ENCODE results near the gene SLC9A5.

SLC9A5 gene

DNA sequence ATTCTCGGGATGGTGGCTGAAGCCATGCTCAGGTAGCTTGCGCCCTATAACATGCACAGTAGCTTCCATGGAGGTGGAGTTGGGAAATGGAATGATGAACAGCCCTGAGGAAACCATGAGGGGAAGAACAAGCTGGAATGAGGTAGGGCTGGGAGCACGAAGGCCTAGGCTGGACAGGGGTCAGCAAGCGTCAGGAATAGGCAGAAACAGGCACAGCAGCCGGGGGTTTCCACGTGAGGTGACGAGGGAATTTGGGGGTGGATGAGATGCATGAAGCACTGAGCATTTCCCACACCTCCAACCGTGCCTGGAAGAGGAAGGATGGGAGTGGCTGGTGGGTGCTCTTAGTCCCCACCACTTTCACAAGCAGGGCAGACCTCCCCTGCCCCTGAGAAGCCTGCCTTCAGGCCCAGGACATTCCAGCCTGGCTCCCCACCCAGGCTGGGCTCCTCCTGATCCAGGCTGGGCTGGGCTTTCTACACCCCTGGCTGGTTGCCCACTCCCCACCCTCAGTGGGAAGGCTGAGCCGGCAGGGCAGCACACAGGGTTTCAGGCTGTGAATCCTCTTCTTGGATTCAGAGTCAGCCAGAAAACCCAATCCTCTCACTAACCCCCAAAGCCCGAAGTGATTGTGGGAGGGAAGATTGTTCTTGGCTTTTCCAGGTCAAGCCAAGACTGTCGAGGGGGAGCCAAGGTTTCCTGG is 52.5 kb downstream of the SLC9A5 start:
- no peak overlapping the region for H3K27ac ChIP-seq (ENCODE audit: low read depth, low read length, severe bottlenecking)

DNA sequence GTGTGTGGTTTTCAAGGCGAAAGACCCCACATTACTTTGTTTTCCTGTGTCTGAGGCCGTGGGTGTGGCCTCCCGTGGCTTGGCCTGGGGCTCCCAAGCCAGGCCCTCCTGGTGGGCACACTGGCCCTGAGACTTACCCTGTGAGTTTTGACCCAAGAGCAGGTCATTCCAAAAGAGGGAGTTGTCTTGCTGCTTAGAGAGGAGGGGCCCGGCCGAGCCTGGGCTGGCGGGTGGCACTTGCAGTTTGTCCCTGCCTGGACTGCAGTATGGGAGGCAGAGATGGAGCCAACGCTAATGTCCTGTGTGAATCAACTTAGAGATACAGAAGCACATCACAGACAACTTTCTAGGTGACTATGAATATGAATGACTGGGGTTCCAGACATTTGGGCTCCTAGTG is 53.3 kb downstream of the SLC9A5 start:
- 89 to 95% methylated on average over 4 to 5 of the region's 7 CpGs for WGBS, 2 experiments (ENCODE audit: insufficient coverage in 2 of 2)

More for the DNA sequence above, 52.5 kb downstream of the SLC9A5 start:
- H3K4me3 ChIP-seq (ENCODE audit: extremely low read depth, insufficient read depth, low read length, poor library complexity, severe bottlenecking) = no peak overlapping the region
- H3K4me1 ChIP-seq (ENCODE audit: control insufficient read depth, insufficient read depth, low read length, poor library complexity, severe bottlenecking) = no peaks in the 10 kb centered on the region
- no peaks in the 10 kb centered on the region for H3K9me3 ChIP-seq (ENCODE audit: control insufficient read depth, low read length)
- WGBS, 2 experiments (ENCODE audit: insufficient coverage in 2 of 2) = 94 to 95% methylated on average over 7 to 8 of the region's 11 CpGs
- H3K36me3 ChIP-seq (ENCODE audit: control insufficient read depth, insufficient read depth, low read length) = no peaks in the 10 kb centered on the region

DNA sequence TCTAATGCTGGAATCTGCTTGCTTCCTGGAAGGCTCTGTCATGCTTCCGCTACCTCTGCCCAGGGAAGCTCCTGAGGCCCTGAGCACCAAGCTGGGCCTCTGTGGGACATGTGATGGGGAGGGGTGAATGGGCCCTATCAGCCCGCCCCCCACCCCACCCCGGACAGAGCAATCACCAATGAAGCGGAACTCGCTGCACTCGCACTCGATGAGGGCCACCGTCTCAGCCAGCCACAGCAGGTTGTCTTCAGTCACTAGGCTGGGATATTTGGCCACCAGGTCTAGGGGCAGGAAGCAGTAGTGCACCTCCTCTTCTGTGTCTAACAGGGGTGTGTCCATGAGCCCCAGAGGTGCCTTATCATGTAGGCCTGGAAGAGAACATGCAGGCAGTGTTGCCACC is 54.2 kb downstream of the SLC9A5 start:
- H3K27ac ChIP-seq (ENCODE audit: low read depth, low read length, severe bottlenecking) = no peak overlapping the region
- H3K4me3 ChIP-seq (ENCODE audit: extremely low read depth, insufficient read depth, low read length, poor library complexity, severe bottlenecking) = no peak overlapping the region
- 83 to 93% methylated on average over 5 of the region's 8 CpGs for WGBS, 2 experiments (ENCODE audit: insufficient coverage in 2 of 2)
- H3K4me1 ChIP-seq (ENCODE audit: control insufficient read depth, insufficient read depth, low read length, poor library complexity, severe bottlenecking) = no peaks in the 10 kb centered on the region
- H3K36me3 ChIP-seq (ENCODE audit: control insufficient read depth, insufficient read depth, low read length) = no peaks in the 10 kb centered on the region
- H3K9me3 ChIP-seq (ENCODE audit: control insufficient read depth, low read length) = no peaks in the 10 kb centered on the region

More for the DNA sequence above, 53.3 kb downstream of the SLC9A5 start:
- Histone ChIP-seq H3K27ac (ENCODE audit: low read depth, low read length, severe bottlenecking) (no peak overlapping the region), H3K36me3 (ENCODE audit: control insufficient read depth, insufficient read depth, low read length) (no peaks in the 10 kb centered on the region), H3K4me3 (ENCODE audit: extremely low read depth, insufficient read depth, low read length, poor library complexity, severe bottlenecking) (no peak overlapping the region), H3K4me1 (ENCODE audit: control insufficient read depth, insufficient read depth, low read length, poor library complexity, severe bottlenecking) (no peaks in the 10 kb centered on the region), H3K9me3 (ENCODE audit: control insufficient read depth, low read length) (no peaks in the 10 kb centered on the region)

DNA sequence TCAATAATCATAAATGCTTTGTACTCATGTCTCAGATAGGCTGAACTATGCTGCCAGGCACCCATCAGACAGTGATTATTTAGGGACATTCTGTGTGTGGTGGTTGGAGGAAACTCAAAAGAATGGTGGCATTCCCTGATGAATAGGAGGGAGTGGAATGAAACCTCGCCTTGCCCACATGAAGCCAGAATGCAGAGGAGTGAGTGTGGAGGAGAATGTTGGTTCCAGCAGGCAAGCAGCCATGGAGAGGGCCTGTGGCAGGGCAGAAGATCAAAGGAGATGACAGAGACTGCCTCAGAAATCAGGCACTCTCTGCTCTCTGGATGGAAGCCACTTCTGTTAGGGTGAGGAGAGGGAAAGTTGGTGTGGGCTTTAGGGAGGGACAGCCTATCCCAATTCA is 55.2 kb downstream of the SLC9A5 start:
- Histone ChIP-seq H3K4me1 (ENCODE audit: control insufficient read depth, insufficient read depth, low read length, poor library complexity, severe bottlenecking) (no peaks in the 10 kb centered on the region), H3K9me3 (ENCODE audit: control insufficient read depth, low read length) (no peaks in the 10 kb centered on the region), H3K27ac (ENCODE audit: low read depth, low read length, severe bottlenecking) (no peak overlapping the region), H3K36me3 (ENCODE audit: control insufficient read depth, insufficient read depth, low read length) (no peaks in the 10 kb centered on the region), H3K4me3 (ENCODE audit: extremely low read depth, insufficient read depth, low read length, poor library complexity, severe bottlenecking) (no peak overlapping the region)
- WGBS, 2 experiments (ENCODE audit: insufficient coverage in 2 of 2) = 85 to 92% methylated on average over 1 of the region's 1 CpG

DNA sequence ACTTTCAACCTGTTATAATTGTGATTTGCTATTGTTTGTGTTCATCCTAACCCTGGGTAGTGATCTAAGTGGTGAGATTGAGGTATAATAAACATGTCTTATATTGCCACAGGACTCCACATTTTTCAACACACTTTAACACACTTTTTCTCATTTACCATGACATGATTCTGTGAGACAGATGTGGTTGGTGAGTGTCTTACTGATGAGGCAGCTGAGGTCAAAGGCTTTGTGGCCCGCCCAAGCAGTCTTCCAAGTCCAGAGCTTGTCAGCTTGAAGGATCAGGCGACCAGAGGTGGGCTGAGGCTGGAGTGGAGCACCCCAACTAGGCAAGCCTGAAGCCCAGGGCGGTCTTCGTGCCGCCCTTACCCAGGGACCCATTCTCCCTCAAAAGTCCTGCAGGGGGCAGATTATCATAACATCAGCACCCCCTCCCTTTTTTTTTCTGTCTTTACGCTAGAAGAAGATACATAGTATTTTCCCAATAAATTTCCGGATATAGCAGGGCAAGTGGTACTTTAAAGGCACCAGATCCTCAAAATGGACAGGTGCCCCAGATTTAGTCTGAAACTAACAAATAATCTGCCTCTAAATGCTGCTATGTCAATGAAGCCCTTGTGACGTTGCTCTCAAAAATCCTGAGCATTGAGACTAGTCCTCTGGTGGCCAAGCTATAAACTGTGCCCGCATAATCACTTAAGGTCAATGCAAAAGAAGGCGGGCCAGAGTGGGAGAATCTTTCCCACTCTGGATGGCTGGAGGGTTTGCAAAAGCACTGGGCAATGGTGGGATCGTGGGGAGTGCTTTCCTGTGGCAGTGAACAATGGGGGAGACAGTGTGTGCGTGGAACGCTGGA is 56.7 kb downstream of the SLC9A5 start:
- no peak overlapping the region for H3K27ac ChIP-seq (ENCODE audit: low read depth, low read length, severe bottlenecking)
- no peak overlapping the region for H3K4me3 ChIP-seq (ENCODE audit: extremely low read depth, insufficient read depth, low read length, poor library complexity, severe bottlenecking)
- 89 to 92% methylated on average over 8 to 11 of the region's 13 CpGs for WGBS, 2 experiments (ENCODE audit: insufficient coverage in 2 of 2)
- H3K36me3 ChIP-seq (ENCODE audit: control insufficient read depth, insufficient read depth, low read length) = no peaks in the 10 kb centered on the region
- H3K9me3 ChIP-seq (ENCODE audit: control insufficient read depth, low read length) = no peaks in the 10 kb centered on the region
- no peaks in the 10 kb centered on the region for H3K4me1 ChIP-seq (ENCODE audit: control insufficient read depth, insufficient read depth, low read length, poor library complexity, severe bottlenecking)

DNA sequence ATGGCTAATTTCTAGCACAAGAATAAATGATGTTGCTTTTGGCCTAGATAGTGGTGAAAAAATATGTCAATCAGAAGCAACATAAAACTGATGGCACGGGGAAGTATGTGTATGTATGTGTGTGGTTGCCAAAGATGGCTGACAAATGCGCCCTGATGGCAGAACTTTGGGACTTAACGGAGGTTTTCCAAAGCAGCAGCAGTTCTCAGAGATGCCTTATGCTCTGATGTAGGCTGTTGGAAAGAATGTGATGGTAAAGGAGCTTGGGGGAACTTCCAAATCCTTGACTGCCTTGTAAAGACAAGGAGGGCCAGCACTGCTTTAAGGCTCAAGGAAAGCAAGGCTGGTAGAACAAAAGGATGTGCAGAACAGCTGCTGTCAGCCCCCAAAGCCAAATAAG is 61.8 kb downstream of the SLC9A5 start:
- 97 to 100% methylated on average over 3 of the region's 3 CpGs for WGBS, 2 experiments (ENCODE audit: insufficient coverage in 2 of 2)
- H3K4me3 ChIP-seq (ENCODE audit: extremely low read depth, insufficient read depth, low read length, poor library complexity, severe bottlenecking) = no peak overlapping the region
- H3K9me3 ChIP-seq (ENCODE audit: control insufficient read depth, low read length) = no peaks in the 10 kb centered on the region
- no peaks in the 10 kb centered on the region for H3K36me3 ChIP-seq (ENCODE audit: control insufficient read depth, insufficient read depth, low read length)
- H3K4me1 ChIP-seq (ENCODE audit: control insufficient read depth, insufficient read depth, low read length, poor library complexity, severe bottlenecking) = peaks cover 12% of the 10 kb centered on the region
- no peak overlapping the region for H3K27ac ChIP-seq (ENCODE audit: low read depth, low read length, severe bottlenecking)

DNA sequence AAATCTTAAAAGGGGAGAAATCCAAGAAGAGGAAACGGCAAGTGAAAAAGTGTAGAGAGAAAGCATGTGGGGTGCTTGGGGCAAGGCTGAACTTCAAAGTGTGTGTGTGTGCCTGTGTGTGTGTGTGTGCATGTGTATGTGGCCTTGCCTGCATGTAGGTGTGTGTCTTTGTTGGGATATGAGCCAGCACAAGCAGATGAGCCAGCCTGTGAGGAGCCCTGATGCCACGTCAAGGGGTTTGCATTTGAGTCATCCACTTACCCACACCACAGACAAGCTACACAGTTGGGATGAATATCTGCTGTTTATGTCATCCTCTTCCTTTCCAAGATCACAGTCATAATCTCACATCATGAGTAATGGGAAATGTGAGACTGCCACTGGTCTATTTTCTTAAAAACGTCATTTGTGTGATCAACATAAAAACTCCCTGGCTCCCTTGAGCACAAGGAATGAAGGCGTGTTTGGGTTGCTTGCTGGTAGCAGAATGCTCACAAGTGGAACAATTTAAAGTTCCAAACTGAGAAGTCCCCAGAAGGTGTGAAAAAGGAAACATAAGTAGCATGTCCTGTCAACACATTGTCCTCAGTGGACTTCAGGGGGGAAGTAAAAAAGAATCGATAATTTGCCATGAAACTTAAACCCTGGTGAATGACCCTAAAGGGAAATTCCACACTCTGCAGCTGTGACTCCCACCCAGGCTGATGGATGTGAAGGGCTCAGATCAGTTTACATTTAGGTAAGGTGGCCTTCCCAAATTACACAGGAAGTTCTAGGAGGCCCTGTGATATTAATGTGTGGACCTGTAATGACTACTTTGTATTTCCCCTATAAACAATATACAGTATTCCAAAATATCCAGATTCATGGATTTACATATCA is 63.1 kb downstream of the SLC9A5 start:
- no peaks in the 10 kb centered on the region for H3K36me3 ChIP-seq (ENCODE audit: control insufficient read depth, insufficient read depth, low read length)
- H3K27ac ChIP-seq (ENCODE audit: low read depth, low read length, severe bottlenecking) = peak overlapping the region; percentile 74
- WGBS, 2 experiments (ENCODE audit: insufficient coverage in 2 of 2) = 77 to 100% methylated on average over 4 of the region's 5 CpGs
- H3K4me1 ChIP-seq (ENCODE audit: control insufficient read depth, insufficient read depth, low read length, poor library complexity, severe bottlenecking) = peaks cover 12% of the 10 kb centered on the region
- H3K9me3 ChIP-seq (ENCODE audit: control insufficient read depth, low read length) = no peaks in the 10 kb centered on the region
- no peak overlapping the region for H3K4me3 ChIP-seq (ENCODE audit: extremely low read depth, insufficient read depth, low read length, poor library complexity, severe bottlenecking)

DNA sequence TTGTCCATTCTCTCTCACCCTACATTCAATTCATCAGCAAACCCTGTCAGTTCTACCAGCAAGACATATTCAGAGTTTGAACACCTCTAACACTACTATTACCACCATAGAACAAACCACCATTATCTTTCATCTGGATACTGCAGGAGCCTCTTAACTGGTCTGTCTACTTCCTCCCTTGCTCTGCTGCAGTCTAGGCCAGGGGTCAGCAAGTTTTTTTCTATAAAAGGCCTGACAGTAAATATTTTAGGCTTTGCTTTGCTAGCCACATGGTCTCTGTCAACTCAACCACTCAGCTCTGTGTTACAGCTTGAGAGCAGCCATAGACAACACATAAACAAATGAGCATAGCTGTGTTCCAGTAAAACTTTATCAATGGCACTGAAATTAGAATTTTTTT is 63.9 kb downstream of the SLC9A5 start:
- H3K36me3 ChIP-seq (ENCODE audit: control insufficient read depth, insufficient read depth, low read length) = no peaks in the 10 kb centered on the region
- H3K27ac ChIP-seq (ENCODE audit: low read depth, low read length, severe bottlenecking) = peak overlapping the region; percentile 72

DNA sequence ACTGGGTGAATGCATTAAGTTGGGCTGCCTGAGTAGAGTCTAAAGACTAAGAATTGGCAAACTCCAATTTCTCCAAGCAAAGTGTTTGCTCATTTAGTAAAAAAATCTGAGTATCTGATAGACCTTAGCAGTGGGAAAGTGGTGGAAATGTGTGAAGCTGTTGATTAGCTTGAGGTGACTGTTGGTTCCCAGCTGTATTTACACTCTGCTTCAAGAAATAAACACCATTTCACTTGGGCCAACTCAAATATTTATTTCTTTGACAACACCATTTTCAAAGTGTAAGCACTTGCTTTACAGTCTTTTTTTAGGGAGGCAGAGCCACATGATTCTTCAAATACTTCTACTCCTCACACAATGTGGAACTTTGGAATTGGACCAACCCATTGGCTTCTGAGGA is 69.1 kb downstream of the SLC9A5 start:
- Histone ChIP-seq H3K4me3 (ENCODE audit: extremely low read depth, insufficient read depth, low read length, poor library complexity, severe bottlenecking) (no peak overlapping the region), H3K36me3 (ENCODE audit: control insufficient read depth, insufficient read depth, low read length) (no peaks in the 10 kb centered on the region), H3K9me3 (ENCODE audit: control insufficient read depth, low read length) (no peaks in the 10 kb centered on the region), H3K4me1 (ENCODE audit: control insufficient read depth, insufficient read depth, low read length, poor library complexity, severe bottlenecking) (no peaks in the 10 kb centered on the region), H3K27ac (ENCODE audit: low read depth, low read length, severe bottlenecking) (no peak overlapping the region)

More for the DNA sequence above, 63.9 kb downstream of the SLC9A5 start:
- Histone ChIP-seq H3K4me3 (ENCODE audit: extremely low read depth, insufficient read depth, low read length, poor library complexity, severe bottlenecking) (no peak overlapping the region), H3K4me1 (ENCODE audit: control insufficient read depth, insufficient read depth, low read length, poor library complexity, severe bottlenecking) (peaks cover 12% of the 10 kb centered on the region), H3K9me3 (ENCODE audit: control insufficient read depth, low read length) (no peaks in the 10 kb centered on the region)
